Loucy (cell line): ENCODE results near the gene PYGL.

Experiments used
- H2AFZ ChIP-seq: fragments of 200-600 bp; sonication (generic); 2 replicates; pipeline ENCODE4 v1.6.0; 2016; ENCODE audit warnings: antibody characterized with exemption, mild to moderate bottlenecking, low read length, moderate library complexity
- H3F3A ChIP-seq: fragments of 200-600 bp; 2 replicates; pipeline ENCODE4 v1.6.0; 2016; ENCODE audit warnings: antibody characterized with exemption, low read depth, mild to moderate bottlenecking
- H3K27me3 ChIP-seq: fragments of 200-600 bp; sonication (generic); 2 replicates; pipeline ENCODE4 v1.6.1; 2014; ENCODE audit warnings: low read length, mild to moderate bottlenecking; ENCODE audit not compliant: insufficient read depth, poor library complexity, severe bottlenecking
- H3K36me3 ChIP-seq: fragments of 200-600 bp; sonication (generic); 2 replicates; pipeline ENCODE4 v1.6.1; 2016; ENCODE audit warnings: low read length; ENCODE audit not compliant: insufficient read depth
- H3K4me1 ChIP-seq: fragments of 200-600 bp; sonication (generic); 2 replicates; pipeline ENCODE4 v1.5.1; 2014; ENCODE audit warnings: low read length, mild to moderate bottlenecking; ENCODE audit not compliant: insufficient read depth, poor library complexity, severe bottlenecking
- H3K4me2 ChIP-seq: fragments of 200-600 bp; sonication (generic); 2 replicates; pipeline ENCODE4 v1.6.0; 2014; ENCODE audit warnings: antibody characterized with exemption, low read length, low read depth, mild to moderate bottlenecking; ENCODE audit not compliant: poor library complexity, severe bottlenecking
- H3K4me3 ChIP-seq: fragments of 200-600 bp; sonication (generic); 2 replicates; pipeline ENCODE4 v1.5.1; 2014; ENCODE audit warnings: low read length, mild to moderate bottlenecking, mixed read lengths; ENCODE audit not compliant: poor library complexity, severe bottlenecking
- H3K79me2 ChIP-seq: fragments of 200-600 bp; sonication (generic); 2 replicates; pipeline ENCODE4 v1.6.1; 2014; ENCODE audit warnings: low read length; ENCODE audit not compliant: insufficient read depth
- H3K9ac ChIP-seq: fragments of 200-600 bp; sonication (generic); 2 replicates; pipeline ENCODE4 v1.6.0; 2014; ENCODE audit warnings: mild to moderate bottlenecking, low read depth, low read length, moderate library complexity; ENCODE audit not compliant: poor library complexity, severe bottlenecking
- H3K9me2 ChIP-seq: fragments of 200-600 bp; sonication (generic); replicated peaks from 2 replicates; pipeline ENCODE4 v1.6.1; 2016; ENCODE audit warnings: low read depth, low read length, mixed read lengths
- H3K9me3 ChIP-seq: fragments of 200-600 bp; sonication (generic); 2 replicates; pipeline ENCODE4 v1.6.1; 2014; ENCODE audit warnings: mild to moderate bottlenecking, antibody characterized with exemption, low read length, low read depth; ENCODE audit not compliant: insufficient read depth
- H4K20me1 ChIP-seq: fragments of 200-600 bp; sonication (generic); 2 replicates; pipeline ENCODE4 v1.6.0; 2014; ENCODE audit warnings: antibody characterized with exemption, low read length, mild to moderate bottlenecking; ENCODE audit not compliant: insufficient read depth, poor library complexity, severe bottlenecking
- EZH2phosphoT487 ChIP-seq: fragments of 200-600 bp; IDR thresholded peaks from 2 replicates; pipeline ENCODE4 v1.6.1; 2018; ENCODE audit warnings: antibody characterized with exemption, mild to moderate bottlenecking, moderate library complexity, borderline replicate concordance
- TF ChIP-seq, protein P1 (sequence below): fragments of 200-600 bp; sonication (generic); conservative IDR thresholded peaks from 2 replicates; pipeline ENCODE4 v1.5.1; 2014; ENCODE audit warnings: mild to moderate bottlenecking, antibody characterized with exemption, low read length

The PYGL gene

DNA sequence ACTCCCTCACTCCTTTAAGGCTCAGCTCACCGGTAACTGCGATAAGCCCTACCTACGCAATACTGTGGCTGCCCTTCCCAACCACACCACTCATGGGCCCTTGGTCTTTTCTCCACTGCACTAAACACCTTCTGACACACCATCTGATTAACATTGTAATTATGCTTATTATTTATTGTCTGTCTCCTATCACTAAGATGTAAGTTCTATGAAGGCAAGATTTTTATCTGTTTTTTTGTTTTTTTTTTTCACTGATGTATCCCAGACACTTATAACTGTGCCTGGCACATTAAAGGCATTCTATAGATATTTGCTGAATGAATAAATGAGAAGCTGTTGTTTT, 34.2 kb upstream of the PYGL start:
- no peak for TF ChIP-seq EZH2phosphoT487
- TF ChIP-seq, protein P1, sequence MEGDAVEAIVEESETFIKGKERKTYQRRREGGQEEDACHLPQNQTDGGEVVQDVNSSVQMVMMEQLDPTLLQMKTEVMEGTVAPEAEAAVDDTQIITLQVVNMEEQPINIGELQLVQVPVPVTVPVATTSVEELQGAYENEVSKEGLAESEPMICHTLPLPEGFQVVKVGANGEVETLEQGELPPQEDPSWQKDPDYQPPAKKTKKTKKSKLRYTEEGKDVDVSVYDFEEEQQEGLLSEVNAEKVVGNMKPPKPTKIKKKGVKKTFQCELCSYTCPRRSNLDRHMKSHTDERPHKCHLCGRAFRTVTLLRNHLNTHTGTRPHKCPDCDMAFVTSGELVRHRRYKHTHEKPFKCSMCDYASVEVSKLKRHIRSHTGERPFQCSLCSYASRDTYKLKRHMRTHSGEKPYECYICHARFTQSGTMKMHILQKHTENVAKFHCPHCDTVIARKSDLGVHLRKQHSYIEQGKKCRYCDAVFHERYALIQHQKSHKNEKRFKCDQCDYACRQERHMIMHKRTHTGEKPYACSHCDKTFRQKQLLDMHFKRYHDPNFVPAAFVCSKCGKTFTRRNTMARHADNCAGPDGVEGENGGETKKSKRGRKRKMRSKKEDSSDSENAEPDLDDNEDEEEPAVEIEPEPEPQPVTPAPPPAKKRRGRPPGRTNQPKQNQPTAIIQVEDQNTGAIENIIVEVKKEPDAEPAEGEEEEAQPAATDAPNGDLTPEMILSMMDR, result no peak
- no peak overlapping the region for H3K4me2 ChIP-seq
- H3K4me1 ChIP-seq, result no peaks in the 10 kb centered on the region
- H3K9ac ChIP-seq, result no peak overlapping the region
- H3K4me3 ChIP-seq, result no peak overlapping the region
- no peaks in the 10 kb centered on the region for H3K79me2 ChIP-seq
- H3F3A ChIP-seq, result no peaks in the 10 kb centered on the region
- H3K36me3 ChIP-seq, result no peaks in the 10 kb centered on the region
- no peak overlapping the region for H2AFZ ChIP-seq
- no peaks in the 10 kb centered on the region for H4K20me1 ChIP-seq
- no peaks in the 10 kb centered on the region for H3K9me3 ChIP-seq
- H3K27me3 ChIP-seq, result no peaks in the 10 kb centered on the region
- no peaks in the 10 kb centered on the region for H3K9me2 ChIP-seq

DNA sequence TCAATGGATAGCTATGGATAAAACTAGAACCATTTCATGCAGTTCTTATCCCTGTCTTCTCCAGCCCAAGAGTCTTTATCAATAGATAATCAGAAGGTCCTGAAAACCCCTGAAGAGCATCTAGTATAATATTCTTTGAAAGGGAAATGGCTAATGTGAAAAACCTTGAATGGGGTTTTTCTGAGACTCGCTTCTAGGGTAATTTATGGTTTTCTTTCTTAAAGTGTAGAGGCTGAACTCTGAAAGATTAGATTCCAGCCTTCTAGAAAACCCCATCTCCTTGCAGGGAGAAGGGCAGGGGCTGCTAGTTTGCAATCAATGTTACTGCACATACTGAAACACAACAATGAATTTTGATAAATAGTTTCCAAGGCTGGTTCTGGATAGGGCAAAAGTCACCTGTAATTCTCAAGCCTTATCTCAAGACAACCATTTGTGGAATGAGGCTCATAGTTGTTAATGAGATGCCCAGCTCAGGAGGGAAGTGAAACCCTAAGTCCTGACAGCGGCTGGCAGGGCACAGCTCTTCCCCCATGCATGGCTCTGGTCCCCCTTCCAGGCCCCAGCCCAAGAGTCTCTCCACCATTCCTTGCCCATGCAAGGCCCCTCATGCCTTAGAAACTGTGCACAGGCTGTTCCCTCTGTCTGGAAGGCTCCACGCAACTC, 33.7 kb upstream of the PYGL start:
- H3K9me3 ChIP-seq, result no peaks in the 10 kb centered on the region
- H2AFZ ChIP-seq, result no peak overlapping the region
- H3K9ac ChIP-seq, result no peak overlapping the region
- H3K4me1 ChIP-seq, result no peaks in the 10 kb centered on the region
- no peaks in the 10 kb centered on the region for H3K27me3 ChIP-seq
- no peak overlapping the region for H3K4me3 ChIP-seq
- H3K9me2 ChIP-seq, result no peaks in the 10 kb centered on the region
- no peaks in the 10 kb centered on the region for H4K20me1 ChIP-seq
- no peaks in the 10 kb centered on the region for H3K36me3 ChIP-seq
- TF ChIP-seq EZH2phosphoT487, result no peak
- TF ChIP-seq, protein P1, result no peak
- no peak overlapping the region for H3K4me2 ChIP-seq
- H3F3A ChIP-seq, result no peaks in the 10 kb centered on the region
- no peaks in the 10 kb centered on the region for H3K79me2 ChIP-seq

DNA sequence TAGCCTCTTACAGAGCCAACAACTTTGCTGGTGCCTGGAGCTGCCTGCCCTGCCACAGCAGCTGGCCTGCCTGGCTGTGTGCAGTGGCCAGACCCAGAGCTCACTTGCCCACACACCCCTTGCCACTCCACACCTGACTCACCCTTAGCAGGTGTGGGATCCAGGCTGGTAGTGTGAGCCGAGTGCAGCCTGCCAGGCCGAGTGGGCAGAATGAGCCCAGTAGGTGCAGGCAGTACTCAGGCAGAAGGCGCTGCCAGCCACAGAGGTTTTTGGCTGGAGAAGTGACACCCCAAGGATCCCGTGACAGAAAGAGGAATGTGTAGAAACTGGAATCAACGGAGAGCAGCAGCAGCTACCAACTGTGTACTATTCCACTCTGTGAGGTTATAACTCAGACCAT, 29.8 kb upstream of the PYGL start:
- Histone ChIP-seq H3K4me2 (no peak overlapping the region), H4K20me1 (no peaks in the 10 kb centered on the region), H3K9me2 (no peaks in the 10 kb centered on the region), H3K27me3 (no peaks in the 10 kb centered on the region), H3K4me1 (no peaks in the 10 kb centered on the region), H3K79me2 (no peaks in the 10 kb centered on the region), H3K4me3 (no peak overlapping the region), H3K9me3 (no peaks in the 10 kb centered on the region), H3F3A (no peaks in the 10 kb centered on the region), H3K36me3 (no peaks in the 10 kb centered on the region), H3K9ac (no peak overlapping the region), H2AFZ (no peak overlapping the region)
- no peak for TF ChIP-seq EZH2phosphoT487
- TF ChIP-seq, protein P1, result no peak
